MCF 10A (cell line): ENCODE data around the gene TLN1. TPM values are rescaled to one million over a fixed set of nuclear protein-coding genes. Genes with fewer than 3 reads are reported as not detected.
A peak's percentile ranks its signal among the peaks of the same experiment; 100 is the strongest.

Experiments used
- BruUV-seq: library from RNA; stranded (reverse); fragments of 400-500 nt; replicated peaks from 2 replicates; lab custom pipeline; 2021; lab: Mats Ljungman, UMichigan
- CTCF ChIA-PET: fragments of 300-600 bp; sonication (Branson Sonifier 250); formaldehyde crosslinking; extraction: SDS; loops from one replicate; lab custom pipeline; 2021; ENCODE audit warnings: antibody characterized with exemption, inconsistent platforms; lab: Yijun Ruan, JAX
- POLR2A ChIA-PET: fragments of 300-600, 350-650 bp; sonication (Branson Sonifier 250); formaldehyde crosslinking; extraction: SDS; loops from one replicate; lab custom pipeline; 2020; ENCODE audit warnings: antibody characterized with exemption, inconsistent platforms; lab: Yijun Ruan, JAX
- DNase-seq: peaks from one replicate; pipeline ENCODE4 v3.0.0-alpha.2; 2018; ENCODE audit not compliant: unreplicated experiment
- H3K27ac Mint-ChIP-seq: one replicate; pipeline ENCODE4 v1.8.0; 2022; ENCODE audit warnings: mild to moderate bottlenecking, low read depth, mixed read lengths; ENCODE audit not compliant: unreplicated experiment
- H3K27me3 Mint-ChIP-seq: one replicate; pipeline ENCODE4 v1.8.0; 2022; ENCODE audit warnings: mixed read lengths; ENCODE audit not compliant: insufficient read depth, unreplicated experiment
- H3K36me3 Mint-ChIP-seq: one replicate; pipeline ENCODE4 v1.8.0; 2022; ENCODE audit warnings: mild to moderate bottlenecking, moderate library complexity, mixed read lengths; ENCODE audit not compliant: insufficient read depth, unreplicated experiment
- H3K4me1 Mint-ChIP-seq: one replicate; pipeline ENCODE4 v1.8.0; 2022; ENCODE audit warnings: mixed read lengths; ENCODE audit not compliant: insufficient read depth, unreplicated experiment
- H3K4me3 Mint-ChIP-seq: one replicate; pipeline ENCODE4 v1.8.0; 2022; ENCODE audit warnings: mild to moderate bottlenecking, moderate library complexity, mixed read lengths; ENCODE audit not compliant: unreplicated experiment
- H3K9me3 Mint-ChIP-seq: one replicate; pipeline ENCODE4 v1.8.0; 2022; ENCODE audit warnings: mixed read lengths; ENCODE audit not compliant: unreplicated experiment
- intact Hi-C: fragments of 100-400 bp; cut with micrococcal nuclease; formaldehyde crosslinking; loops from 2 replicates; pipeline ENCODE4 v1.14.1; 2022
- total RNA-seq: library from RNA; stranded (reverse); gene quantifications from 2 replicates; pipeline ENCODE4 v1.2.3, GENCODE V29; 2022
- TF ChIP-seq, protein P1 (sequence below): fragments of 200-600 bp; IDR thresholded peaks from one replicate; pipeline ENCODE4 v1.8.0; 2022; ENCODE audit warnings: antibody characterized with exemption, mild to moderate bottlenecking; ENCODE audit not compliant: unreplicated experiment

TLN1 gene
- total RNA-seq, 1 experiment from 2014 or later: 224 TPM

DNA sequence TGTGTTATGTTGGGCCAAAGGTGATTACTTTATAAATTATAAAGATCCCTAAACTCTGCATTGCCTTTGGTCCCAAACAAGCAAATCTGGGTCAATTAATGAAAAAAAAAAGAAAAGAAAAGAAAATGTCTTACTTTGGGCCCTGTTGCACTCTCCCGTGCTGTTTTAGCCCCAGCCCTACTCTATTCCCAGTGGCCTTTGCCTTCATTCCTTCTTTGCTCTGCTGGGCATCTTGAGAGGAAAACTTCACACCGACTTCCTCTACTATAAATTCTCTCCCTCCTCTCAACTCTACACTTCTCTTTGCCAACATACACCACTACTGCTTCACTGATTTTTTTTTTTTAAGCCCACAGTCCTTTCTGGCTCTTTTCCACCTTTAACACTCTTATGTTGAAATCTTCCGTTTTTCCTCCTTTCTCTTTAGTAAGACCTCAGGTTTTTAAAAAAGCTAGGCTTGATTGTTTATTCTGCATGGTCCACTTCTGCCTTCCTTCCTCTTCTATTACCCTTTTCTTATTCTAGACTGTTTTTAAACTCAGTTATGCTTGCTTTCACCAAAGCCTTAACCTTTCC is 26.6 kb upstream of the TLN1 start:
- H3K4me1 Mint-ChIP-seq: peaks cover 20% of the 10 kb centered on the region
- BruUV-seq: no TSS peak
- CTCF ChIA-PET: interaction anchor here (0.6 to 2.8 kb wide), 5 partner anchors 11 to 356 kb away, joined by 3 to 17 read pairs (median 4); no protein-coding TSS in a partner anchor
- H3K27ac Mint-ChIP-seq: peak overlapping the region; percentile 4
- TF ChIP-seq, protein P1, sequence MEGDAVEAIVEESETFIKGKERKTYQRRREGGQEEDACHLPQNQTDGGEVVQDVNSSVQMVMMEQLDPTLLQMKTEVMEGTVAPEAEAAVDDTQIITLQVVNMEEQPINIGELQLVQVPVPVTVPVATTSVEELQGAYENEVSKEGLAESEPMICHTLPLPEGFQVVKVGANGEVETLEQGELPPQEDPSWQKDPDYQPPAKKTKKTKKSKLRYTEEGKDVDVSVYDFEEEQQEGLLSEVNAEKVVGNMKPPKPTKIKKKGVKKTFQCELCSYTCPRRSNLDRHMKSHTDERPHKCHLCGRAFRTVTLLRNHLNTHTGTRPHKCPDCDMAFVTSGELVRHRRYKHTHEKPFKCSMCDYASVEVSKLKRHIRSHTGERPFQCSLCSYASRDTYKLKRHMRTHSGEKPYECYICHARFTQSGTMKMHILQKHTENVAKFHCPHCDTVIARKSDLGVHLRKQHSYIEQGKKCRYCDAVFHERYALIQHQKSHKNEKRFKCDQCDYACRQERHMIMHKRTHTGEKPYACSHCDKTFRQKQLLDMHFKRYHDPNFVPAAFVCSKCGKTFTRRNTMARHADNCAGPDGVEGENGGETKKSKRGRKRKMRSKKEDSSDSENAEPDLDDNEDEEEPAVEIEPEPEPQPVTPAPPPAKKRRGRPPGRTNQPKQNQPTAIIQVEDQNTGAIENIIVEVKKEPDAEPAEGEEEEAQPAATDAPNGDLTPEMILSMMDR: no peak
- no peak for DNase-seq
- H3K36me3 Mint-ChIP-seq: peaks cover 19% of the 10 kb centered on the region
- POLR2A ChIA-PET: interaction anchor here (0.7 to 4.9 kb wide), 10 partner anchors 10 to 101 kb away, joined by 3 to 48 read pairs (median 4); partner anchors contain the start of genes ARHGEF39, CCDC107, CREB3 and GBA2
- intact Hi-C loops: no loop called here
- H3K4me3 Mint-ChIP-seq: peak overlapping the region; percentile 1
- H3K27me3 Mint-ChIP-seq: no peaks in the 10 kb centered on the region
- H3K9me3 Mint-ChIP-seq: no peaks in the 10 kb centered on the region

DNA sequence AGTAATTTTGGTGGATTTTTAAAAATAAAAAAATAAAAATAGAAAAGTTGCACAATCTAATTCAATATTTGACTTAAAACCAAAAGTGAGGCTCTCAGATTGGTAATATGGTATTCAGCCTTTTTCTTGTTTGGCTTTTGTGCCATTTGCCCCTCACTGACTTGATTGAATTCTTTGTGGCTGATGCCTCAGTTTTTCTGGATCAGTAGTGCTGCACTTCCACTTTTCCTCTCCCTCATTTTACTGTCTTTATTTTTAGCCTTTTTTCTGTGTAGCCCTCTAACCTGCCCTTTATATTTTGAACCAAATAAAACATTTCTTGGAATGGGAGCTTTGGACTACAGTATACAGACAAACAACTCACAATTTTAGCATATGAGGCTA is 25.9 kb upstream of the TLN1 start:
- TSS peak; percentile 18 for BruUV-seq
- peak overlapping the region; percentile 98 for H3K27ac Mint-ChIP-seq
- peaks cover 20% of the 10 kb centered on the region for H3K4me1 Mint-ChIP-seq
- H3K27me3 Mint-ChIP-seq: no peaks in the 10 kb centered on the region
- intact Hi-C loops: loop anchor here (2.0 kb wide), 1 partner anchor 25 kb away; the partner anchor contains the start of genes CREB3 and TLN1
- no peak for DNase-seq
- ChIA-PET CTCF (interaction anchor here (0.6 to 2.8 kb wide), 4 partner anchors 11 to 356 kb away, joined by 3 to 17 read pairs (median 4); no protein-coding TSS in a partner anchor), POLR2A (interaction anchor here (0.7 to 4.9 kb wide), 7 partner anchors 10 to 93 kb away, joined by 3 to 48 read pairs (median 4); partner anchors contain the start of genes ARHGEF39, CREB3, GBA2 and RGP1)
- H3K4me3 Mint-ChIP-seq: peak overlapping the region; percentile 97
- peaks cover 26% of the 10 kb centered on the region for H3K36me3 Mint-ChIP-seq
- no peaks in the 10 kb centered on the region for H3K9me3 Mint-ChIP-seq
- TF ChIP-seq, protein P1: no peak

DNA sequence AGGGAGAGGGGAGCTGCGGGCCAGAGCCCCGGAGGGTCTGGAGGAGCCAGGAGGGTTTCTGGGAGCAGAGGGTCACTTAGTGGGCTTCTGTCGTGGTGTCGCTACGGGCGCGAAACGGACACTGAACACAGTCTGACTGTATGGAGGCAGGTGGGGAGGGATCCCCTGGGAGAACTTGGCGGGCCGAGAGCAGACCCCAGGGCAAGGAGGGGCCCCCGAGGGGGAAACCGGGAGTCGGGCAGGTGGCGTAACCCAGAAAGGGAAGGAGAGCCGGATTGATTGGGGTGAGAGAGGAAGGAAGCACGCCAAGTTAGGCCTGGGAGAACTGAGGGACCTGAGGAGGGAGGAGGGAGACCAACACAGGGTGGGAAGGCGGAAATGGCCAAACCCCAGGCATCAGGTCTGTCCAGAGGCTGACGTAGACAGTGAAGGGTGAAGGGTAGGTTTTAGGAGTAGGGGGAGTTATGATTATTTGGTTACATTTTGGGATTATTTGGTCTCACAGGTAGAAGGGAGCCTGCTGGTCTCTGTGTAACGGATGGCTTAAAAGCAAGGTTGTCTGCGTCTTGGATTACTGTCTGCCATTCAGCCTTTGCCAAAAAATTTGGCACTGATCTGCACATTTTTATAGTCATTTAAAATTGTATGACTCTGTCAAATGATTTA is 25.4 kb upstream of the TLN1 start:
- CTCF ChIA-PET: interaction anchor here (0.6 to 2.8 kb wide), 12 partner anchors 10 to 154 kb away, joined by 3 to 17 read pairs (median 4); no protein-coding TSS in a partner anchor
- no peaks in the 10 kb centered on the region for H3K9me3 Mint-ChIP-seq
- BruUV-seq: no TSS peak

More for the DNA sequence above, 25.4 kb upstream of the TLN1 start:
- Mint-ChIP-seq H3K36me3 (peaks cover 29% of the 10 kb centered on the region), H3K4me1 (peaks cover 20% of the 10 kb centered on the region), H3K27me3 (no peaks in the 10 kb centered on the region), H3K4me3 (peak overlapping the region; percentile 97), H3K27ac (peak overlapping the region; percentile 98)
- DNase-seq: peak; percentile 74
- TF ChIP-seq, protein P1: no peak
- intact Hi-C loops: loop anchor here (2.0 kb wide), 1 partner anchor 25 kb away; the partner anchor contains the start of genes CREB3 and TLN1
- POLR2A ChIA-PET: interaction anchor here (0.6 to 4.9 kb wide), 7 partner anchors 9 to 1052 kb away, joined by 3 to 48 read pairs (median 4); partner anchors contain the start of genes CREB3, GBA2, RGP1 and TLN1
